ENCODE results near the gene CARD19.
"Not testable (repeated sequence)": the region's sequence is repeated elsewhere in the genome, so short reads cannot be mapped to it uniquely, and the experiment has no call there.

Gene CARD19

DNA sequence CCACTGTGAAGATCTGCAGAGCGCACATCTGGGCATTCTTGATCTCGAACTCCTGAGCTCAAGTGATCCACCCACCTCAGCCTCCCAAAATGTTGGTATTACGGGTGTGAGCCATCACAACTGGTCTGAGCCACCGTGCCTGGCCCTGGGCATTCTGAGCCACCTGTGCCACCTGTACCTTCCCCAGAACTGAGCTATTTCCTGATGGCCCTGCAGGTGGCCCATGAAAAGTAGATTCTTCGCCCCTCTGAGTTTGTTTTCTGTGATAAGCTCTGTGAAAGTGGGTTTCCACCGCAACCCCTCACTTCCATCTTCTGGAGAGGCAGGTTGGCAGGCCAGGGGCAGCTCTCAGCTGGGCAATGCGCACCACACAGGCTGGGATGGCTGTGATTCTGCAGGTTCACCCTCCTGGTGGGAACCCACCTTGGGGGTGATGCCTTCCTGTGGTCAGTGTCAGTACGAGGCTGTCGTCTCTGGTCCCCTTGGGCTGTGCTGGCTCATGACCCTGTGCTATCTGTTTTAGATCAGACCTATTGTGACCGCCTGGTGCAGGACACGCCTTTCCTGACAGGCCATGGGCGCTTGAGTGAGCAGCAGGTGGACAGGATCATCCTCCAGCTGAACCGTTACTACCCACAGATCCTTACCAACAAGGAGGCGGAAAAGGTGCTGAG is 11.3 kb downstream of the CARD19 start:
- no peak for DNase-seq (ENCODE audit: low read depth)

- DNase-seq (ENCODE audit: low read depth) = no peak
Observed at GRCh38 chr9:93107825-93108161, 11.8 kb downstream of the CARD19 start.

- DNase-seq (ENCODE audit: low read depth) = no peak
Observed at GRCh38 chr9:93108291-93109041, 12.4 kb downstream of the CARD19 start.

DNA sequence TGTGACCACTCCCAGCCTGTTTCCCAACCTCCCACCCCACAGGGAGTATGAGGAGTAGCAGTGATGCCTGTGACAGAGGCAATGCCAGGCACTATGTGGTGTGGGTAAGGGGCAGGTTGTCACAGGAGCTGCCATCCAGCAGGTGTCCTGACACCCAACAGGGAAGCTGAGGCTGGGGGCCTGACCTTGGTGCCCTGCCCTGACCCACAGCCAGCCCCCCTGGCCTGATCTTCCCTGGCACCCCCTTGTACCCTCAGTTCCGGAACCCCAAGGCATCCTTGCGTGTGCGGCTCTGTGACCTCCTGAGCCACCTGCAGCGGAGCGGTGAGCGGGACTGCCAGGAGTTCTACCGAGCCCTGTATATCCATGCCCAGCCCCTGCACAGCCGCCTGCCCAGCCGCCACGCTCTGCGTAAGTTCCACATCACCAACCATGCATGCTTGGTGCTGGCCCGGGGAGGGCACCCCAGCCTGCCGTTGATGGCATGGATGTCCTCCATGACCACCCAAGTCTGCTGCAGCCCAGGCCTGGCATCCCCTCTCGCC is 14.4 kb downstream of the CARD19 start:
- DNase-seq (ENCODE audit: low read depth) = no peak

GRCh38 chr9:93111001-93111370 is 15.0 kb downstream of the CARD19 start:
- no peak for DNase-seq (ENCODE audit: low read depth)

DNA sequence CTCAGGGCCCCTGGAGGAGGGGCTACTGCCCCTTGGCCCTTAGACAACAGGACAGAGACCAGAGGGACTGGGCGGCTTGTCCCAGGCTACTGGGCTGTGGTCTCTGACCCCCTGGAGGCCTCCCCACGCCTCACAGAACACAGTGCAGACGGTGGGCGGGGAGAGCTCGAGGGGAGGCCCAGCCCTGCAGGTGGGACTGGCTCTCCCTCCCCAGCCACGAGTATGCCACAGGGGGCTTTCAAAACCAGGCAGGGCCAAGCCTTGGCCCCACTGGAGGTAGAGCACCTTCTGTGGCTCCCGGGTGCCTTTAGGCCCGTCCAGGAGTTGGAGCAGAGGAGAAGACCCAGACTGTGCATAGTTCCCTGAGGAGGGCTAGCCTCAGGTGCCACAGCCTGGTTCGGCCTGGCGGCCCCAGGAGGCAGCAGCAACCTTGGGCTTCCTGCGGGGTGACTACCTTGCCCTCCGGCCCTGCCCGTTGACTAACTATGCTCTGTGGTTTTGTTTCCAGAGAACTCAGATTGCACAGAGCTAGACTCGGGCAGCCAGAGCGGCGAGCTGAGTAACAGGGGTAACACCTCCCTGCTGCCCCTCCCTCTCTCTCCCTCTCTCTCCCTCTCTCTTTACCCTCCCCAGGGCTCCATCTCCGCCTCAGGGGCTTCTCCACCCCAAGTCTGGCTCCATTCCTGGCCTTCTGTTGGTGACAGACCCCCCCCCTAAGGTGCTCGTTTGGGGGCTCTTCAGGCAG is 15.5 kb downstream of the CARD19 start:
- DNase-seq (ENCODE audit: low read depth) = no peak

DNA sequence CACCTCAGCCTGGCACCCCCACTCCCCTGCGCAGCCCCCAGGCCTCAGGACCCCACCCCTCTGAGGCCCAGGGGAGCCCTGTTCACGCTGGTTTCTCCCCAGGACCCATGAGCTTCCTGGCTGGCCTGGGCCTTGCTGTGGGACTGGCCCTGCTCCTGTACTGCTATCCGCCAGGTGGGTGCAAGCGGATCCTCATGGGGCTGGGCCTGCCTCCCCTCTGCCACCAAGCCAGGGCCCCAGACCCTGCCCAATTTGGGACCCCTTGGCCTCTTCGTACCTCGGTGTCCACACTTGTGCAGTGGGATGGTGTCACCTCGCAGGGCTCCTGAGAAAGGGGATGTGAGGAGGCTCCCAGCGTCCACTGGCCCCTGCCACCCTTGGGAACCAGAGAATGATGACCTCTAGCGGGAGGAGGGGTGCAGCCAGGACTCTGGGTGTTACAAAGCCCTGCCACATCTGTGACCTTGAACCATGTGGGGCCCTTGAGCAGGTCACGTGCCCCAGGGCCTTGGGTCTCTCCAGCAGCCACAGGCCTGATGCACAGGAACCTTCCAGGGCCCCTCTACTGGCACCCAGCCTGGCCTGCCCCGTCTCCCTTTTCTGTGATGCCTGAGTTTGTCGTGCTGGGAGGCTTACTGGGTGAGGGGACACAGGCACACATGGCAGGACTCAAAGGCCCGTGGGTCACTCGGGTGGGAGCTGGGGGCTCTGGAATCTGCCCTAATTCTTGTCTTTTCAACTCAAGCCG is 16.3 kb downstream of the CARD19 start:
- DNase-seq (ENCODE audit: low read depth) = no peak

- DNase-seq (ENCODE audit: low read depth) = no peak
Observed at GRCh38 chr9:93112864-93113389, 16.9 kb downstream of the CARD19 start.

DNA sequence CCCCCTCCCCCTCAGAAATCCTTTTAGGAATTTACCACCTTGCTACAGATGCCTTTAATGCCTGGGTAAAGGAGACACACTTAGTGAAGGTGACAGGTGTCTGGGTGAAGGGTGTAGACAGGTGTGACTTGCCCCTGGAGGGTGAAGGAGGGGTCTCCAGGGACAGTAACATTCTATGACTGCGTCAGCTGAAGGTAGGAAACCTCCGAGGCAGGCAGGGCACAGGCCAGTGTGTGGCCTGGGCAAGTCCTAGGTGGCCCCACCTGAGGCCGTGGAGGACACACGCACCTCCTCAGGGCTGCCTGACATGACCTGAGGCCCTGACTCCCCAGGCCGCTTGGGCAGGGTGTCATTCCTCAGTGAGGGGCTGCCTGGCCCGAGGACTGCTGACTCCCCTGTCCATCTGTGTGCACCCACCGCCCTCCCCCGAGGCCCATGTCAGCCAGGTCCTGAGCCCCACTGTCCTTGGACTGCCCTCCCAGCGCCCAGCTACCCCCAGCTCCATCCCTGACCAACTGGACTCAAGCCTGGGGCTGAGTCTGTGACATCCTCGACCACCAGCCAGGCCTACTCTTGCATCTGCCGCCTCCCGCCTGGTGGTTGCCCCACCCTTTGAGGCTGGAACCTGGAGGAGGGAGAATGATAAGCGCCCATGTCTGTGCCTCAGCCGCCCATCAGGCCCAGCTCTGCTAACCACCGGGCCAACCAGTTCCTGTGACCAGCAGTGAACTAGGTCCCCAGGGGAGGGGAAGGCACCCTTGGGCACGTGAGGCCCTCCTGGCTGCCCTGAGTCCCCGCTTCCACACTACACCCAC is 18.4 kb downstream of the CARD19 start:
- DNase-seq (ENCODE audit: low read depth) = no peak

GRCh38 chr9:93114984-93115335 is 18.9 kb downstream of the CARD19 start:
- no peak for DNase-seq (ENCODE audit: low read depth)

- no peak for DNase-seq (ENCODE audit: low read depth)
Observed at GRCh38 chr9:93115486-93116071, 19.6 kb downstream of the CARD19 start.

GRCh38 chr9:93116072-93116961 is 20.3 kb downstream of the CARD19 start:
- no peak for DNase-seq (ENCODE audit: low read depth)

GRCh38 chr9:93117521-93117920 is 21.5 kb downstream of the CARD19 start:
- DNase-seq (ENCODE audit: low read depth) = not testable (repeated sequence)

- DNase-seq (ENCODE audit: low read depth) = no peak
Observed at GRCh38 chr9:93117924-93118862, 22.2 kb downstream of the CARD19 start.

GRCh38 chr9:93118863-93119702 is 23.1 kb downstream of the CARD19 start:
- DNase-seq (ENCODE audit: low read depth) = no peak

GRCh38 chr9:93119703-93119952 is 23.6 kb downstream of the CARD19 start:
- no peak for DNase-seq (ENCODE audit: low read depth)

DNA sequence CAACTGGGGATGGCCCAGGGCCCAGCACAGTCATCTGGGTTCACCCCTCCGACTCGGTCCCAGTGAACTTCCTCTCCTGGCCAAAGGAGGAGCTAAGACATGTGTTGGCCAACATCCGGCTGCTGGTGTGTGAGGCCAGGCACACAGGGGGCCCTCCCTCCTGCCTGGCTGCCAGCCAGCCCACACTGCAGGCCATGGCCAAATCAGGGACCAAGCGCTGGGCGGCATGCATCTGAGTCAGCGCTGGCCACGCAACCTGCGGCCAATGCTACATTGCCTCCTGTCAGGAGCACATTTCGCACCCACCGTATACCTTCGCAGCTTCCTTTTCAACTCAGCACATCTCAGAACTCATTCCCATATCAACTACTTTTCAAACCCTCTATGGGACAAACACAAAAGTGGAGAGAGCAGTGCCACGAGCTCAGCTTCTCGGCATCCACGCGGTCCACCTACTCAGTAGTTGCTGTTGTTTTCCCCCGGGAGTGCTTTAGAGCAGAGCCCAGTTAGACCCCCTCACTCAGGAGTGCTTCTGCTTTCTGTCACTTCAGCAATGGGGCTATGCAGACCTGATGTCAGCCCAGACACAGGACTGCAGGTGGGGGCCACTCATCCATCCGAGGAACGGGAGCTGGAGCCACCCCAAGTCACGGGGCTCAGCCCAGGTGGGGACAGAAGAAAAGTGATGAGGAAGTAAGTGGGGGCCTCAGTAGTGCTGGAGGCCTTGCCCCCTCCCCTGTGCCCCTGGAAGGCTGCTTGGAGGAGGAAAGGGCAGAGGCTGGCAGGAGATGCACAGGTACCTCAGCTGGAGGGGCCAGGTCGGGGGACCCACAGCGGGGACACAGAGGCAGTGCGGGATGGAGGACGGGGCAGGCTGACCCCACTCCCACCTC is 24.2 kb downstream of the CARD19 start:
- DNase-seq (ENCODE audit: low read depth) = no peak
